OCI-LY3 (cell line): ENCODE results near the gene PKHD1.

Experiments used
- EZH2phosphoT487 ChIP-seq: fragments of 200-600 bp; shearing (Covaris generic); IDR thresholded peaks from 2 replicates; pipeline ENCODE4 v1.6.1; 2018; ENCODE audit warnings: antibody characterized with exemption, mixed run types, low read depth
- TF ChIP-seq, protein P1 (sequence below): fragments of 200-600, 300-600 bp; sonication (generic); IDR thresholded peaks from 2 replicates; pipeline ENCODE4 v1.5.1; 2014; ENCODE audit warnings: antibody characterized with exemption, low read length, low read depth

DNA sequence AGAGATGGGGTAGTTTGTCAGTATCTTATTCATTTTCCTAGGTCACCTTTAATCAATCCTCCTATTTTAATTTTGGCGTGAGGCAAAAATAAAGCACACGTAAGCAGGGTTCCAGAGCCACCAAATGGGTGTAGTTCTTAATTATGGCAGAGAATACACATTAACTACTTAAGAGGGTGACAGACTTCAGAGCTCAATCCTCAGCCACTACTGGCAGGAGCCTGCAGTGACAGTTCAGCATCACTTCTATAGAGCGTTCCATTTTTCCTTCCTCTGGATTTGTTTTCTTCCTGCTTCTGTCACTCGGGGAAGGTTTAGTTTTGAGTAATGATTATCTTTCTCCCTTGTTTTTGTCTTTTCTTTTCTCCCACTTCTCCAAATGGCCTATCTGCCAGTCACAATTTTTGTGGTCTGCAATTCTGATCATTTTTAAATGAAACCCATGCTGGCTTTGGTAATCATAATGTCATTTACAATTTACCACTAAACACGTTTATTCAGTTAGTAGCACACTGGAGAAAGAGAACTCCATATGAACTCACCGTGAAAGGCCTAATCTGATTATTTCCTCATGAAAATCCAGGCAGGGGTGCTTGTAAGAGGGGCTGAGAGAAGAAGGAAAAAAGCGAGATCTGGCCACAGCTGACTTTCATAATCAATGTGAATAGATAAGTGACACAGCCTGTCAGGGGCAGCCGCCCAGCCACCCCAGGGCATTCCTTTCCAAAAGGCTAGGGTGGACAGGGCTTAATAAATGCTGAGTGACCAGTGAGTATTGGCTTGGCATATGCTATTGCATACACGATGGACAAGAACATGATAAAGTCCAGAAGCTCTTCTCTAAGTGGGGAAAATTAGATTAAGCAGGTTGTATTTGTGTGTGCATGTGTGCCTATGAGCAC is 412.1 kb downstream of the PKHD1 start:
- TF ChIP-seq, protein P1, sequence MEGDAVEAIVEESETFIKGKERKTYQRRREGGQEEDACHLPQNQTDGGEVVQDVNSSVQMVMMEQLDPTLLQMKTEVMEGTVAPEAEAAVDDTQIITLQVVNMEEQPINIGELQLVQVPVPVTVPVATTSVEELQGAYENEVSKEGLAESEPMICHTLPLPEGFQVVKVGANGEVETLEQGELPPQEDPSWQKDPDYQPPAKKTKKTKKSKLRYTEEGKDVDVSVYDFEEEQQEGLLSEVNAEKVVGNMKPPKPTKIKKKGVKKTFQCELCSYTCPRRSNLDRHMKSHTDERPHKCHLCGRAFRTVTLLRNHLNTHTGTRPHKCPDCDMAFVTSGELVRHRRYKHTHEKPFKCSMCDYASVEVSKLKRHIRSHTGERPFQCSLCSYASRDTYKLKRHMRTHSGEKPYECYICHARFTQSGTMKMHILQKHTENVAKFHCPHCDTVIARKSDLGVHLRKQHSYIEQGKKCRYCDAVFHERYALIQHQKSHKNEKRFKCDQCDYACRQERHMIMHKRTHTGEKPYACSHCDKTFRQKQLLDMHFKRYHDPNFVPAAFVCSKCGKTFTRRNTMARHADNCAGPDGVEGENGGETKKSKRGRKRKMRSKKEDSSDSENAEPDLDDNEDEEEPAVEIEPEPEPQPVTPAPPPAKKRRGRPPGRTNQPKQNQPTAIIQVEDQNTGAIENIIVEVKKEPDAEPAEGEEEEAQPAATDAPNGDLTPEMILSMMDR = no peak
- TF ChIP-seq EZH2phosphoT487 = no peak
